GM12865 (cell line): ENCODE results near the gene SLC38A10.

Experiments
- DNase-seq: peaks from one replicate; pipeline ENCODE4 v3.0.0; 2010; ENCODE audit warnings: low read depth
- H3K4me3 ChIP-seq: 2 replicates; pipeline ENCODE4 v1.5.1; 2011; ENCODE audit warnings: mild to moderate bottlenecking, low read depth, low read length, control low read depth
- TF ChIP-seq, protein P1 (sequence below): IDR thresholded peaks from 2 replicates; pipeline ENCODE4 v1.5.1; 2011; ENCODE audit warnings: low read length, control low read depth, low read depth, inconsistent platforms; ENCODE audit not compliant: insufficient read depth; ENCODE audit errors: missing control alignments

SLC38A10 gene

DNA sequence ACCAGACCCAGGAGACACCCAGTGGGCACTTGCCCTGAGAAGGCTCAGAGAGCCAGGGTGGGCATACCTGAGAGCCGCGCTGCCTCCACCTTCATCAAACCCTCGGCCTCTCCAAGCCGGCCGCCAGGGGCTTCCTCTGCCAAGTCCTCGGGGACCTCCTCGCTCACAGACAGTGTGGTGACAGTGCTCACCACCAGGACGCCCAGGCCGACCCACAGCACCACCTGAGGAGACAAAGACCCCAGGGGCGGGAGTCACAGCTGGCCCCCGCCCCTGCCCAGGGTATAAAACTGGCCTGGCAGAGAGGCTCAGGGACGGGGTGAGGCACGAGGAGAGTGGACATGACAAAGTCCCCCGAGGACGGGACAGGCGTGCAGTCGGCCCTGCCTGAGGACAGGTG is 34.9 kb downstream of the SLC38A10 start:
- H3K4me3 ChIP-seq: no peak overlapping the region
- DNase-seq: no peak
- TF ChIP-seq, protein P1, sequence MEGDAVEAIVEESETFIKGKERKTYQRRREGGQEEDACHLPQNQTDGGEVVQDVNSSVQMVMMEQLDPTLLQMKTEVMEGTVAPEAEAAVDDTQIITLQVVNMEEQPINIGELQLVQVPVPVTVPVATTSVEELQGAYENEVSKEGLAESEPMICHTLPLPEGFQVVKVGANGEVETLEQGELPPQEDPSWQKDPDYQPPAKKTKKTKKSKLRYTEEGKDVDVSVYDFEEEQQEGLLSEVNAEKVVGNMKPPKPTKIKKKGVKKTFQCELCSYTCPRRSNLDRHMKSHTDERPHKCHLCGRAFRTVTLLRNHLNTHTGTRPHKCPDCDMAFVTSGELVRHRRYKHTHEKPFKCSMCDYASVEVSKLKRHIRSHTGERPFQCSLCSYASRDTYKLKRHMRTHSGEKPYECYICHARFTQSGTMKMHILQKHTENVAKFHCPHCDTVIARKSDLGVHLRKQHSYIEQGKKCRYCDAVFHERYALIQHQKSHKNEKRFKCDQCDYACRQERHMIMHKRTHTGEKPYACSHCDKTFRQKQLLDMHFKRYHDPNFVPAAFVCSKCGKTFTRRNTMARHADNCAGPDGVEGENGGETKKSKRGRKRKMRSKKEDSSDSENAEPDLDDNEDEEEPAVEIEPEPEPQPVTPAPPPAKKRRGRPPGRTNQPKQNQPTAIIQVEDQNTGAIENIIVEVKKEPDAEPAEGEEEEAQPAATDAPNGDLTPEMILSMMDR: no peak

DNA sequence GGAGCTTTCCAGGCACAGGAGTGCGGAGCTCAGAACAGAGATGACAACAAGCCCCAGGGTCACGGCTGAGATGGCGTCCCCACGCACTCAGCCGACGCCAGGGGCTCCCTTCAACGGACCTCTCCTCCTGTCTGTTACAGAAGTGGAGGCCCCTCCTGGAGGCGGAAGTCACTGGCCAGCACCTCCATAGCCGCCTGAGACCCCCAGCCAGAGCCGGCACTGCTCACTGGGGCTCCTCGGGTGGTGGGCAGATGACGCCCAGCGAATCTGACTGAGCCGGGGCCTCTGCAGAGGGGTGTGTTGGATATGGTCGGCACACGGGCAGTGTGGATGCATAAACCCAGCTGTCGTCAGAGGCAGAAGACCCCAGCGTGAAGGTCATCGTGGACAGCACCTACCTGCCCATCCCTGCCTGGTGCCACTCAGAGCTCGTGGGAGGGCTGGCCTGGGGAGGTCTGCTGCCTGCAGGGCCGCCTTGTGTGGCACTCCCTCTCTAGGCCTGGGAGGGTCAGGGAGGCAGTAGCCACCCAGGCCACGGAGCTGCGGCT is 36.0 kb downstream of the SLC38A10 start:
- H3K4me3 ChIP-seq: no peak overlapping the region
- TF ChIP-seq, protein P1: no peak
- no peak for DNase-seq

DNA sequence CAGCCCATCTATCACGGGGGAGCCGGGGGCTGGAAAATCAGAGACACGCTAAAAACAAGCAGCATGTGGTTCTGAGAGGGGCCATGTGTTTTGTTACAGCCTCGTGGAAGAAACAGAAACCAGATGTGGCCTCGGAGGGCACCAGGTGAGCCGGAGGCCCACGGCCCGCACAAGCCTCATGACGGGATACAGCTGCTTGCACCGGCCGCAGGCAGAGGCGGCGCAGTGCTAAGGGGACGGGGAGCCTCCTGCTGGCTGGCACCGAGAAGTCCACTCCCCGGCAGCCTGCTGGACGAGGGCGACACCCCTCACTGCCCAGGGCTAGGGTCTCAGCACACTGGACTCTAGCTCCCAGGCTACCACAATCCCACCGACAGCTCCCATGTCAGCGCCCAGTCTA is 36.8 kb downstream of the SLC38A10 start:
- TF ChIP-seq, protein P1: no peak

DNA sequence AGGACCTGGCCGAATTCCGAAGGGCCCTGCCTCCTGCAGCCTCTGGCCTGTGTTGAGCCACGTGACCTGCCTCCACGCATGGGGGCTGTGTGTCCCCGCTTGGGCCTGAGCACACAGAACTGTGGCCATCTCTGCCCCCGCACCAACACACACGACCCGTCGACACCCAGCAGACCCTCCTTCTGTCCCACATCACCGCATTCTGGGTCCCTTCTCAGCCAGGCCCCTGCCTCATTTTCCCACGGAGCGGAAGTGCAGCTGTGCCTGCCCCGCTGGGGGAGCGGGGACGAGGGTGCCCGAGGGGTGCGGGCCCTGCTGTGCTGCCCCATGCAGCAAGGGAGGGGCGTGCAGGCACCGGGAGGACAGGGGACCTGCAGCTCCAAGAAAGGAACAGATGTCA is 37.6 kb downstream of the SLC38A10 start:
- no peak overlapping the region for H3K4me3 ChIP-seq
- DNase-seq: no peak
- TF ChIP-seq, protein P1: no peak

More for the DNA sequence above, 36.8 kb downstream of the SLC38A10 start:
- H3K4me3 ChIP-seq: no peak overlapping the region
- no peak for DNase-seq

DNA sequence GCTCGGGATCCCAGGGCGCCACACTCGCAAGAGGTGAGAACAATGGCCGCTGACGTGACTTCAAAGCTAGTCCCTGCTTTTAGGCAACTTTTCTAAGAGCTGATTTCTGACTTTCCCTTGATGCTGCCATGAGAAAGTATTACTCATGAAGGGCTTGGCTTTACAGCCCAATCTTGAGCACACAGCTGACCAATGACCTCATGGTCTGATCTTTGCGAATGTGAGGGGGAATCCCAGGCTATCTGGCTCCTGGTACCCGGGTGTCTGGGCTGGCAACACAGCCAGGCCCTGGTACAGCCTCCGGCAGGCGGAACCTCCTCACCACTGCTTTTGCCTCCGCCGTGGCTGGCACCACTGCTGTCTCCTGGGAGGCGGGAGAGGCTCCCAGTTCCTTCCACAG is 38.5 kb downstream of the SLC38A10 start:
- no peak overlapping the region for H3K4me3 ChIP-seq
- TF ChIP-seq, protein P1: no peak
- DNase-seq: no peak

DNA sequence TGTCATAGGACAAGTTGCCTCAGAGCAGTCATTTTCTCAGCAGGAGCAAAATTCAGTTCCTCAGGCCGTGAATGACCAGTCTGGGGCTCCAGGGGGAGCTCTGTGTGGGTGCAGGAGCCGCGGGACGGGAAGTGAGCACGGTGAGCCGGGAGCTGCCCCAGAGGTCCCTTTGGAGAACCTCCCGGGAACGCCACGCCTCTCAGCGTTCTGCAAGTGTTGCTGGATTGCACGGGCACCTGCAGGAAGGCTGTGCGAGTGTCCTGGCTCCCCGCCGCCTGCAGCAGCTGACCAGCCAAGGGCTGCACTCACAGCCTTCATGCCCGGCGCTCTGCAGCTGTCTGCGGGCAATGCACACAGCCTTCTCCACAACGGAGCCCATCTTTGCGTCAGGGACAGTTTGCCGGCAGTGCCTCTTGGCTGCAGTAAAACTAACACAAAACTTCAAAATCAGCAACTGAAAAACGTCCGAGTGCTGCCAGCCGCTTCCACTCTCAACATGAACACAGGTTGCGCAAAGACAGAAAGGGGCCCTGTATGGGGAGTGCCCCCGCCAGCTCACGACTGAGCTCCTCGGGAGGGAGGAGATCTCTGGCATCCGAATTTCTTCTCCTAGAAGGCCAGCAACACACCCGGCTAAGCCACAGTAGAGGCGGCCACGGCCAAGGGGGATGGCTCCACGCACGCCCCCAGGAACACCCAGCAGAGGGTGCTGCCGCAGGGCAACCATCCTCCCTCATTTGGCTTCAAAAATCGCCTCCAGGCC is 40.0 kb downstream of the SLC38A10 start:
- DNase-seq: no peak
- TF ChIP-seq, protein P1: no peak
- no peak overlapping the region for H3K4me3 ChIP-seq
